CD4-positive, alpha-beta T cell treated with Interleukin-21 for 1 hour (primary cell): ENCODE measurements around the gene TMEM266.

Source experiments
- DNase-seq: peaks from one replicate; pipeline ENCODE4 v3.0.0-alpha.2; 2020

The TMEM266 gene

GRCh38 chr15:76206325-76206976 lies 146.7 kb downstream of the TMEM266 start:
- no peak for DNase-seq

GRCh38 chr15:76208084-76208785 lies 148.4 kb downstream of the TMEM266 start:
- DNase-seq = no peak

GRCh38 chr15:76208786-76209424 lies 149.1 kb downstream of the TMEM266 start:
- no peak for DNase-seq

GRCh38 chr15:76209523-76209922 lies 149.7 kb downstream of the TMEM266 start:
- no peak for DNase-seq

GRCh38 chr15:76209942-76210341 lies 150.2 kb downstream of the TMEM266 start:
- no peak for DNase-seq

GRCh38 chr15:76215634-76216033 lies 155.8 kb downstream of the TMEM266 start:
- no peak for DNase-seq

- no peak for DNase-seq
These were observed 157.5 kb downstream of the TMEM266 start for GRCh38 chr15:76217029-76217881.

- no peak for DNase-seq
These were observed 158.1 kb downstream of the TMEM266 start for GRCh38 chr15:76217882-76218217.

GRCh38 chr15:76221085-76221767 lies 161.4 kb downstream of the TMEM266 start:
- no peak for DNase-seq

GRCh38 chr15:76222159-76222558 lies 162.4 kb downstream of the TMEM266 start:
- no peak for DNase-seq

GRCh38 chr15:76223521-76223920 lies 163.7 kb downstream of the TMEM266 start:
- no peak for DNase-seq

GRCh38 chr15:76229266-76229665 lies 169.5 kb downstream of the TMEM266 start:
- DNase-seq = no peak

GRCh38 chr15:76233921-76234320 lies 174.1 kb downstream of the TMEM266 start:
- DNase-seq = no peak

- no peak for DNase-seq
These were observed 174.6 kb downstream of the TMEM266 start for GRCh38 chr15:76234337-76234889.

GRCh38 chr15:76235186-76235826 lies 175.5 kb downstream of the TMEM266 start:
- DNase-seq = peak; percentile 49

- DNase-seq = no peak
These were observed 176.6 kb downstream of the TMEM266 start for GRCh38 chr15:76236350-76236749.

GRCh38 chr15:76239786-76240185 lies 180.0 kb downstream of the TMEM266 start:
- DNase-seq = no peak

- DNase-seq = no peak
These were observed 185.4 kb downstream of the TMEM266 start for GRCh38 chr15:76245072-76245610.

- no peak for DNase-seq
These were observed 191.9 kb downstream of the TMEM266 start for GRCh38 chr15:76251717-76252116.

- DNase-seq = no peak
These were observed 192.5 kb downstream of the TMEM266 start for GRCh38 chr15:76252249-76252648.

- DNase-seq = no peak
These were observed 194.1 kb downstream of the TMEM266 start for GRCh38 chr15:76253691-76254473.
